Panc1 (cell line): ENCODE data around the gene ZYX. TPM values are rescaled to one million over a fixed set of nuclear protein-coding genes. Genes with fewer than 3 reads are reported as not detected.

Experiments
- ATAC-seq: fragments of 200-7000 bp; cut with Tn5 transposase; 2 replicates; pipeline ENCODE4 v1.9.1; 2020; ENCODE audit warnings: mild to moderate bottlenecking, moderate library complexity
- BruUV-seq: library from RNA; stranded (reverse); fragments of 400-500 nt; replicated peaks from 2 replicates; lab custom pipeline; 2021; lab: Mats Ljungman, UMichigan
- CTCF ChIA-PET: fragments of 300-600 bp; sonication (Branson Sonifier 250); formaldehyde crosslinking; loops from one replicate; lab custom pipeline; 2022; ENCODE audit warnings: antibody characterized with exemption; lab: Charles Lee
- POLR2A ChIA-PET: fragments of 300-600 bp; sonication (Branson Sonifier 250); formaldehyde crosslinking; loops from one replicate; lab custom pipeline; 2022; ENCODE audit warnings: antibody characterized with exemption; lab: Charles Lee
- DNase-seq: peaks from one replicate; pipeline ENCODE4 v3.0.0-alpha.2; 2010; ENCODE audit warnings: low read depth, low spot score
- H3K27ac ChIP-seq: 2 replicates; pipeline ENCODE4 v1.5.1; 2011; ENCODE audit warnings: mild to moderate bottlenecking, low read length, inconsistent platforms
- H3K27me3 ChIP-seq: fragments of 200-500 bp; sonication (Bioruptor generic); 2 replicates; pipeline ENCODE4 v1.6.0; 2014; ENCODE audit warnings: low read length, inconsistent platforms; ENCODE audit not compliant: control insufficient read depth, insufficient read depth
- H3K36me3 ChIP-seq: fragments of 200-500 bp; sonication (Bioruptor generic); 2 replicates; pipeline ENCODE4 v1.5.1; 2014; ENCODE audit warnings: inconsistent platforms, mild to moderate bottlenecking, low read length, moderate library complexity; ENCODE audit not compliant: control insufficient read depth, insufficient read depth
- H3K4me1 ChIP-seq: 2 replicates; pipeline ENCODE4 v1.5.1; 2011; ENCODE audit warnings: inconsistent platforms, mild to moderate bottlenecking, low read length, moderate library complexity; ENCODE audit not compliant: control insufficient read depth, insufficient read depth
- H3K4me3 ChIP-seq, 2 experiments: 2 replicates each; pipeline ENCODE4 v1.5.1; 2011 to 2012; ENCODE audit warnings: low read depth in 2 of 2, low read length in 2 of 2, mild to moderate bottlenecking in 2 of 2, inconsistent platforms in 1 of 2, moderate library complexity in 1 of 2
- H3K9me3 ChIP-seq: fragments of 200-500 bp; sonication (Bioruptor generic); 2 replicates; pipeline ENCODE4 v1.5.1; 2014; ENCODE audit warnings: low read depth, mild to moderate bottlenecking, inconsistent platforms, low read length, moderate library complexity; ENCODE audit not compliant: control insufficient read depth, insufficient read depth
- POLR2AphosphoS5 ChIP-seq: IDR thresholded peaks from 2 replicates; pipeline ENCODE4 v1.6.1; 2012; ENCODE audit warnings: mild to moderate bottlenecking, low read depth, low read length, moderate library complexity
- SIN3A ChIP-seq: IDR thresholded peaks from 2 replicates; pipeline ENCODE4 v1.6.1; 2012; ENCODE audit warnings: low read depth, mild to moderate bottlenecking, low read length, moderate library complexity, borderline replicate concordance; ENCODE audit not compliant: insufficient read depth
- TCF7L2 ChIP-seq: IDR thresholded peaks from 2 replicates; pipeline ENCODE4 v1.6.1; 2011; ENCODE audit warnings: mild to moderate bottlenecking, low read depth, low read length, inconsistent platforms
- in situ Hi-C: cut with HindIII; loops from 2 replicates; pipeline ENCODE4 v1.10.0; 2016; ENCODE audit warnings: low sequenced_read_pairs, low pct_unique_long_range_greater_than_20kb
- intact Hi-C: fragments of 100-400 bp; cut with micrococcal nuclease; formaldehyde crosslinking; loops from one replicate; pipeline ENCODE4 v1.10.0; 2022; ENCODE audit not compliant: unreplicated experiment
- total RNA-seq: library from RNA; stranded (reverse); gene quantifications from one replicate; pipeline ENCODE4 v1.2.1, GENCODE V29; 2021; ENCODE audit not compliant: unreplicated experiment
- TF ChIP-seq, protein P1 (sequence below), 2 experiments: IDR thresholded peaks; 2 replicates each; pipeline ENCODE4 v1.6.1; 2011 to 2012; ENCODE audit warnings: low read depth in 2 of 2, control low read depth in 1 of 2, low read length in 1 of 2, mild to moderate bottlenecking in 1 of 2, moderate library complexity in 1 of 2; ENCODE audit not compliant: insufficient read depth in 1 of 2
- TF ChIP-seq, protein P2 (sequence below): fragments of 450-650 bp; IDR thresholded peaks from 2 replicates; pipeline ENCODE4 v1.5.1; 2017; ENCODE audit warnings: mild to moderate bottlenecking

ZYX gene
- total RNA-seq, 1 experiment from 2014 or later, result 169 TPM

- ChIA-PET POLR2A (no interaction called here), CTCF (no interaction called here)
- Histone ChIP-seq H3K36me3 (no peaks in the 10 kb centered on the region), H3K4me1 (no peaks in the 10 kb centered on the region), H3K27ac (no peak overlapping the region), H3K27me3 (peaks cover 3% of the 10 kb centered on the region), H3K9me3 (no peaks in the 10 kb centered on the region), H3K4me3 (no peak overlapping the region)
- ATAC-seq, result no peak
- no peak for TF ChIP-seq SIN3A
- TF ChIP-seq POLR2AphosphoS5, result no peak
- TF ChIP-seq TCF7L2, result no peak
- TF ChIP-seq, protein P1, sequence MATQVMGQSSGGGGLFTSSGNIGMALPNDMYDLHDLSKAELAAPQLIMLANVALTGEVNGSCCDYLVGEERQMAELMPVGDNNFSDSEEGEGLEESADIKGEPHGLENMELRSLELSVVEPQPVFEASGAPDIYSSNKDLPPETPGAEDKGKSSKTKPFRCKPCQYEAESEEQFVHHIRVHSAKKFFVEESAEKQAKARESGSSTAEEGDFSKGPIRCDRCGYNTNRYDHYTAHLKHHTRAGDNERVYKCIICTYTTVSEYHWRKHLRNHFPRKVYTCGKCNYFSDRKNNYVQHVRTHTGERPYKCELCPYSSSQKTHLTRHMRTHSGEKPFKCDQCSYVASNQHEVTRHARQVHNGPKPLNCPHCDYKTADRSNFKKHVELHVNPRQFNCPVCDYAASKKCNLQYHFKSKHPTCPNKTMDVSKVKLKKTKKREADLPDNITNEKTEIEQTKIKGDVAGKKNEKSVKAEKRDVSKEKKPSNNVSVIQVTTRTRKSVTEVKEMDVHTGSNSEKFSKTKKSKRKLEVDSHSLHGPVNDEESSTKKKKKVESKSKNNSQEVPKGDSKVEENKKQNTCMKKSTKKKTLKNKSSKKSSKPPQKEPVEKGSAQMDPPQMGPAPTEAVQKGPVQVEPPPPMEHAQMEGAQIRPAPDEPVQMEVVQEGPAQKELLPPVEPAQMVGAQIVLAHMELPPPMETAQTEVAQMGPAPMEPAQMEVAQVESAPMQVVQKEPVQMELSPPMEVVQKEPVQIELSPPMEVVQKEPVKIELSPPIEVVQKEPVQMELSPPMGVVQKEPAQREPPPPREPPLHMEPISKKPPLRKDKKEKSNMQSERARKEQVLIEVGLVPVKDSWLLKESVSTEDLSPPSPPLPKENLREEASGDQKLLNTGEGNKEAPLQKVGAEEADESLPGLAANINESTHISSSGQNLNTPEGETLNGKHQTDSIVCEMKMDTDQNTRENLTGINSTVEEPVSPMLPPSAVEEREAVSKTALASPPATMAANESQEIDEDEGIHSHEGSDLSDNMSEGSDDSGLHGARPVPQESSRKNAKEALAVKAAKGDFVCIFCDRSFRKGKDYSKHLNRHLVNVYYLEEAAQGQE (IDR thresholded peaks at IDR 0.05; ENCODE audit: insufficient read depth in 1 of 2, low read depth in 2 of 2, low read length in 1 of 2), result no peak
- TF ChIP-seq, protein P2, sequence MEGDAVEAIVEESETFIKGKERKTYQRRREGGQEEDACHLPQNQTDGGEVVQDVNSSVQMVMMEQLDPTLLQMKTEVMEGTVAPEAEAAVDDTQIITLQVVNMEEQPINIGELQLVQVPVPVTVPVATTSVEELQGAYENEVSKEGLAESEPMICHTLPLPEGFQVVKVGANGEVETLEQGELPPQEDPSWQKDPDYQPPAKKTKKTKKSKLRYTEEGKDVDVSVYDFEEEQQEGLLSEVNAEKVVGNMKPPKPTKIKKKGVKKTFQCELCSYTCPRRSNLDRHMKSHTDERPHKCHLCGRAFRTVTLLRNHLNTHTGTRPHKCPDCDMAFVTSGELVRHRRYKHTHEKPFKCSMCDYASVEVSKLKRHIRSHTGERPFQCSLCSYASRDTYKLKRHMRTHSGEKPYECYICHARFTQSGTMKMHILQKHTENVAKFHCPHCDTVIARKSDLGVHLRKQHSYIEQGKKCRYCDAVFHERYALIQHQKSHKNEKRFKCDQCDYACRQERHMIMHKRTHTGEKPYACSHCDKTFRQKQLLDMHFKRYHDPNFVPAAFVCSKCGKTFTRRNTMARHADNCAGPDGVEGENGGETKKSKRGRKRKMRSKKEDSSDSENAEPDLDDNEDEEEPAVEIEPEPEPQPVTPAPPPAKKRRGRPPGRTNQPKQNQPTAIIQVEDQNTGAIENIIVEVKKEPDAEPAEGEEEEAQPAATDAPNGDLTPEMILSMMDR, result no peak
- intact Hi-C loops, result no loop called here
- BruUV-seq, result no TSS peak
- no peak for DNase-seq
- in situ Hi-C loops, result no loop called here
Measured at GRCh38 chr7:143399151-143399550, 18.0 kb downstream of the ZYX start.

GRCh38 chr7:143399642-143400041, 18.5 kb downstream of the ZYX start:
- in situ Hi-C loops, result no loop called here
- CTCF ChIA-PET, result no interaction called here
- DNase-seq (no peak), ATAC-seq (no peak)
- no peak overlapping the region for H3K27ac ChIP-seq
- TF ChIP-seq SIN3A (no peak), TCF7L2 (no peak), POLR2AphosphoS5 (no peak)
- TF ChIP-seq, protein P2, result no peak
- TF ChIP-seq, protein P1 (IDR thresholded peaks at IDR 0.05; ENCODE audit: insufficient read depth in 1 of 2, low read depth in 2 of 2, low read length in 1 of 2), result no peak
- no TSS peak for BruUV-seq
- peaks cover 5% of the 10 kb centered on the region for H3K27me3 ChIP-seq
- no peaks in the 10 kb centered on the region for H3K4me1 ChIP-seq
- intact Hi-C loops, result no loop called here
- no peaks in the 10 kb centered on the region for H3K36me3 ChIP-seq
- H3K4me3 ChIP-seq, result no peak overlapping the region
- no peaks in the 10 kb centered on the region for H3K9me3 ChIP-seq
- POLR2A ChIA-PET, result no interaction called here
